A549 (cell line): ENCODE measurements around the gene TWIST2.

ENCODE experiments used
- CEBPB ChIP-seq, 2 experiments: fragments of >200 bp in 1 of 2; sonication (Bioruptor Twin) in 1 of 2; formaldehyde crosslinking in 1 of 2; IDR thresholded peaks; 2 replicates each; pipeline ENCODE4 v1.6.1; 2012 to 2016
- SREBF2 ChIP-seq: fragments of 450-650 bp; IDR thresholded peaks from 2 replicates; pipeline ENCODE4 v1.6.1; 2014; ENCODE audit warnings: mild to moderate bottlenecking, moderate library complexity
- TF ChIP-seq, protein P1 (sequence below): fragments of >200 bp; sonication (Bioruptor Twin); formaldehyde crosslinking; IDR thresholded peaks from 3 replicates; pipeline ENCODE4 v1.5.1; 2016

DNA sequence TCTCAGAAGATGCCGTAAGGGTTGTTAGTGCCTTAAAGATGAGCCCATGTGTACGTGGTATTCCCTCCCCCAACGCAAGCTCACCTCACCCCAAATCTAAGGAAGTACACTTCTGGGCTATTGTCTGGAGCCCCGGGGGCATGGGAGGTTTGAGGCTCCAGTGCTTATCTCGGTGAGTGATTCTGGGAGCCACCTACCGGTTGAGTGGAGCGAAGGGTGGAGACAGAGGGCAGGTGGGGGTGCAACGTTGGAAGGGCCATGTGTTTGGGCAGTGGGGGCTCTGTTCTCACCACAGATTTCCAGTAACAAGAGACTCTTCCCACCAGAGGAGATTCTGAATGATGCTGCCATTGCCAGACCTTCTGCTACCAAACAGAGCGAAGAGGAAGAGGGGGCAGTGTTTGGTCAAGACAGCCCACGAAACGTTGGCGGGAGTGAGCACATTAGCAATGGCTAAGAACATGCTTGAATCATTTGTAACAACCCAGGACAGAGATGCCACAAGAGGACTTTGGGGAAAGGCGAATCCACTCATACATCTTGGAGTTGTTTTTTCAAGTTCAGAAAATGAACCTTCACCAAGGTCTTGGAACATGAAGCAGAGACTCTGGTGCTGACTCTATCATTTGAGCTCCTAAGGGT, 38.7 kb downstream of the TWIST2 start:
- TF ChIP-seq SREBF2, result no peak
- TF ChIP-seq CEBPB (IDR thresholded peaks at IDR 0.05), result no peak
- TF ChIP-seq, protein P1, sequence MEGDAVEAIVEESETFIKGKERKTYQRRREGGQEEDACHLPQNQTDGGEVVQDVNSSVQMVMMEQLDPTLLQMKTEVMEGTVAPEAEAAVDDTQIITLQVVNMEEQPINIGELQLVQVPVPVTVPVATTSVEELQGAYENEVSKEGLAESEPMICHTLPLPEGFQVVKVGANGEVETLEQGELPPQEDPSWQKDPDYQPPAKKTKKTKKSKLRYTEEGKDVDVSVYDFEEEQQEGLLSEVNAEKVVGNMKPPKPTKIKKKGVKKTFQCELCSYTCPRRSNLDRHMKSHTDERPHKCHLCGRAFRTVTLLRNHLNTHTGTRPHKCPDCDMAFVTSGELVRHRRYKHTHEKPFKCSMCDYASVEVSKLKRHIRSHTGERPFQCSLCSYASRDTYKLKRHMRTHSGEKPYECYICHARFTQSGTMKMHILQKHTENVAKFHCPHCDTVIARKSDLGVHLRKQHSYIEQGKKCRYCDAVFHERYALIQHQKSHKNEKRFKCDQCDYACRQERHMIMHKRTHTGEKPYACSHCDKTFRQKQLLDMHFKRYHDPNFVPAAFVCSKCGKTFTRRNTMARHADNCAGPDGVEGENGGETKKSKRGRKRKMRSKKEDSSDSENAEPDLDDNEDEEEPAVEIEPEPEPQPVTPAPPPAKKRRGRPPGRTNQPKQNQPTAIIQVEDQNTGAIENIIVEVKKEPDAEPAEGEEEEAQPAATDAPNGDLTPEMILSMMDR, result no peak
